Kidney tubule cell (primary cell): Measurements from ENCODE around the gene GMDS.

ENCODE experiments used
- DNase-seq: peaks from one replicate; pipeline ENCODE4 v3.0.0-alpha.2; 2018; ENCODE audit warnings: low spot score

The GMDS gene

DNA sequence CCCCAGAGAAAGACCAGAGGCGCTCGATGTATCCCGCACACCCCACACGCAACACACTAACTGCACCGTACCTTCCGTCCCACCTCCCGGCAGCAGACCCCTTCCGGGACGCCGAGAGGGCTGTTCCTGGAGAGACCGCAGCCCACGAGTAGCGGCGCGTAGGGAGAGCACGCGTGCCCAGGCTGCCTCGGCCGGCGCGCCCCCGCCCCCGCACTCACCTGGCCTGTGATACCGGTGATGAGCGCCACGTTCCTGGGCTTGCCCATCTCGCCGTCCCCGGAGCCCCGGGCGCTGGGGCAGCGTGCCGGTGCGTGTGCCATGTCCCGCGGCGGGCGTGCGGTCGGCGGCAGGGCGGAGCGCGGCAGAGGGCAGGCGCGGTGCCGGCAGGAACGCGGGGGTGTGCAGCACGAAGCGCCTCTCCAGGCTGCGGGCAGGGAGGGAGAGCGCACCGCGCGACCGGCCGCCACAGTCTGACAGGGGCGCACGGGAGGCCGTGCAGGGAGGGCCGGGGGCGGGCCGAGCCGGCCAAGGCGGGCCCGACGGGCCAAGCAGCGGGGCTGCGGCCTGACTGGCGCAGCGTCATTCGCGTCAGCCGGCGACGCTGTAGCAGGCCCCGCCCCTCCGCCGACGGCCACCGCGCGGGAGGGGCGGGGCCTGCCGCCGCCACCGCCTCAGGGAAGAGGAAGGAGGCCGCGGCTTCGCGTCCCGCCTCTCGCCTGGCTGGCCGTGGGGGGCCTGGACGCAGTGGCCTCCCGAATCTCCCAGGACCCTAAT, at the start of gene GMDS:
Gene GMDS, minus strand, starts transcription at position 503 of the 774 bp plus-strand sequence.
- DNase-seq, result peak; percentile 92

DNA sequence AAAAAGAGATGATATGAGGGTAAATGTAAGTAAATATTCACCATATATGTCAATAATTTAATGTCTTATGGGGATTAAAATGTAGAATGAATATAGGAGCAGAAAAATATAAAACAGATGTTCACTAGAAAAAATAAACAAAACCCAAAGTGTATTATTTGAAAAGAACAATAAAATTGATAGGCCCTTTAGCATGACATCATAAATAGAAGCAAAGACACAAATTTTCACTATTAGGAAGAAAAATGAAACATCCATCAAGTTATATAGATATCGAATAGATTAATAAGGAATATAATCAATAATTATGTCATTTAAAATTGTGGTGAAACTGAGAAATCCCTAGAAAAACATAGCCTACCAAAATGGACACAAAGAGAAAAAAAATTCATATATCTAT, 40.1 kb upstream of the GMDS start:
- DNase-seq, result no peak

DNA sequence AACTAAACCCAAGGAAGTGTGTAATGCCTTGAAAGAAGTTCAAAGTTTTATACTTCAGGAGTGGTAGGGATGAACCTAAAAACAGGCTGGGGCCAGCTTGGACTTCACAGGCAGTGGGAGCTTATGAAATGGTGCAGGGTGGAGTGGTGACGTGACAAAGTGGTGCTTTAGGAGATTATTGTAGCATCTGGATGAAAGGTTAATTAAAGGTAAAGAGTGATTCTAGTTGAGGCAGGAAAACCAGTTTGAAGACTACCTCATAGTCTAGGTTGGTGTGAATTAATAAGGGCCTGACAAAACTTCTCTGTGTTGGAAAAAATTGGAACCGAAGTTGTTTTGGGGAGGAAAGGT, 30.5 kb upstream of the GMDS start:
- DNase-seq, result no peak

DNA sequence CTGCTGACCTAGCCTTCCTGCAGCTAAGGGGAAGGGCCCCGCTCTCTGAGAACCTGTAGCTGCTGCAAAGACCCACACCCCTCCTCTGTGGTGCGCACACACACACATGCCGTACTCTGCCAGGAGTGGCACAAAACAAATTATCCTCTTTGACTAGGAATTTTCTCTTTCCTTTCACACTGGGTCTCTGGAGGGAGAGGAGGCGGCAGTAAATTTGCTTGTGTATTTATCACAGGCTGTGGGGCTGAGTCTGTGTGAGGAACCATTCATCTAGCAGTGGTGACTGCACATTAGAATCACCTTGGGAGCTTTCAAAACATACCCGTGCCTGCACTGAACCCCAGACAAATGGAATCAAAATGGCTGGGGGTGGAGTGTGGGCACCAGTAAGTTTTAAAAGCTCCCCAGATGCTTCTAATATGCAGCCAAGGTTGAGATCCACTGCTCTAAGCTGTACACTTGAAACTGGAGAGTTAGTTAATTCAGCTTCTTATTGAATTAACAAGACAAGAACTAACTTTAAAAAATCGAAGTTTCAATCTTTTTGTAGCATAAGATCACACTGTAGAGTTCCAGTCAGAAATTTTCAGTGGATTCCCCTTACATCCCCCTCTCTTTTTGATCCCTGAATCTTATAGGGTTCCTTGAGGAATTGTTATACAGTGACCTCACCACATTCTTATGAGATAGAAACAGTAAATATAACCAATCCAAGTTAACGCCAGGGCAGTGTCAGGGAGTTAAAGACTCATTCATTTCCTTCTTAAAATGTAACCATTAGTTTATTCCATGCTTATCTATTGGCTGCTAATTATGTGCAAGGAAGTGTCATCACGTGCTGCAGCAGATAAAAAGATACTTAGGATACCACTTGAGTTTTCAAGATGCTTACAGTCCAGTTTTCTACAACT, 29.8 kb upstream of the GMDS start:
- peak; percentile 47 for DNase-seq

DNA sequence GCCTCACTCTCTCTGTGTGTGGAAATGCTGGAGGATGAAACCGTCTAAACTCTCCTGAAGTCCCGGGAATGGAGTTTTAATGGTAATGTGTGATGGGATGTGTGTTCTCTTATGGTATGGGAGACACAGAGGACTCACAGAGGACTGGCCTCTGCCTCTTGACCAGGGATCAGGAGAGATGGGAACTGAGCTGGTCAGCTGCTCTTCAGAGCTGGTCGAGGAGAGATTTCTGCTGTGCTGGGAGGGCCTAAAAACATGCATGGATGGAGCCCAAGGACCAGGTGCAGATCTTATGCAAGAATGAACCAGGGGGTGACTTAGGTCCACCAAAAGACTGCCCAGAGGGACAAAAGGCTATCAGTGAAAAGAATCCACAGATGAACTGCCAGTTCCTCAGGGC, 27.3 kb upstream of the GMDS start:
- no peak for DNase-seq

DNA sequence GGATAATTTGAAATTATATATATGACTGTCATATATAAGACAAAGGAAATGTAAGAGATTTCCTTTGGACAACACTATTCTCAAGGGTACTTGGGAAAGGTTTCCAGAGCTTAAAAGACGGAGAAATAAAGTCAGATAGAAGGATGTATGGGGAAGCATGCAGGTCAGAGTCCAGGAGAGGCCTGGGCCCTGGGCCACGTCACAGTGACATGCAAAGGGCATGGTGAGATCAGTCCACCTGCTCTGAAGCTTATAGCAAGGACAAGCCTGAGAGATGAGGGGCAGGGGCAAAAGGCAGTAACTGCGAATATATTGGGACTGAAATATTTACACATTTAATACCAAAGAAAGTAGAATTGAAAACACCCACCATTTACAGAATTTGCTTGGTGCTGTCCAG, 24.6 kb upstream of the GMDS start:
- DNase-seq, result no peak

DNA sequence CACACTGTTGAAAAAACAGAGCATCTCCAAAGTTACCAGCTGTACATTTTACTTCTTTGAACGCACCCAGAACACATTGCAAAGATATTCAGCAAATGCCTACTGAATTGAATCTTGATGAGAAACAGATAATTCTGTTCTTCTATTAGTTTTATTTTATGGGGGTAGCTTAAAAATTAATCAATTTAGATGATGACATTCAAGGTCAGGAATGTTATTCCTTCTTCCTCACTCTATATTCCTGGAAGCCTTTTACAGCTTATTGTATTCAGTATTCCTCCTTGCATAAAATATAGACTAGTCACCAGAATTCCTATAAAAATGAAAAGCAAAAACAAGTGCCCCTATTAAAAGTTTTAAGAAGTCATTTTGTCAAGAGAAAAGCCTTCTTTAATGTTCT, 21.4 kb upstream of the GMDS start:
- peak; percentile 60 for DNase-seq

DNA sequence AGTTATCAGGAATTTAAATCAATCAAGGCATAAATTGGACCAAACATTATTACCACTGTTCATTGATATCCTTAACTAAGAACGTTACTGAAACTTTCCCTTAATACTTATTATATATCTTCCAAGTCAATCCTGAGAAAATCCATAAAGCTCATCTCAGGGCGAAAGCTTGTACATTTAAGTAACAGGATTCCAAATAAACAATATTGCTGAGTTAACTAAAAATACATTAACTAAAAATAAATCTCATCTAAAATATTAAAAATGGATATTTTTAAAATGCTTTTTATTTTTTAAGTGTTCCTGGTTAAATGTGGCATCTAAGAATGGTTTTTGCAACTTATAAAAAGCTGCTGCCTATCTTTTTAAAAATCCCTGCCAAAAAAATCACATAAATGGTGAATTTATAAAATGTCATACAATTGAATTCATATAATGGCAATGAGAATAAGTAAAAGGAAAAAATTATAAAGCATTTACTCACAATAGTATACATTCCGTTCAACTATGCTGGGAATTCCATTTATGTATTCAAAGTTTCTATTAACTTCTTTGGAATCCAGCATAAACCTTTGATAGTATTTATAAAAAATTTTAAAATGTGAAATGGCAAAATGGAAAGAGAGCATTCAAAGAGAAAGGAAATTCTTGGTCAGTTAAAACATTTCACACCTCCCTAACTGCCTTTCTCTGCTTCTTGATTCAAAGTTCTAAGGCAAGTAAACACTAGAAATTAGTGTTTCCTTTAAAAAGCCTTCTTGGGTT, 20.8 kb upstream of the GMDS start:
- peak; percentile 19 for DNase-seq

DNA sequence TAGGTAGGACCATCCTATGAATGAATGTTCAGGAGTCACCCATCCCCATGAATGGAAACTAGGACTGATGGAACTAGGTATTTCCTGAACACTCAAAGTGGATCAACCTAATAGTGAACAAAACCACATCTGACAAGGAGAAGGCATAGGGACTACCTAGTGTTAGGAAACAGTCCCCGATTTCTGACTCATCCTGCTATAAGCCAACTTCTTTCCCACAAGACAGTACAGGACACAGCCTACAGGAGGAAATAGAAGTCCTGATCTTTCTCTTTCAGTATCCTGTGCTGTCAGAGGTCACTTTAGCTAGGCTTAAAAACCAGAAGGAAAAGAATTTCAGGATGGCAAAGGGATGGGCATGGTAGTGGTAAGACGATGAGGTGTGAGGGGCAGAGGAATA, 19.5 kb upstream of the GMDS start:
- DNase-seq, result peak; percentile 82

DNA sequence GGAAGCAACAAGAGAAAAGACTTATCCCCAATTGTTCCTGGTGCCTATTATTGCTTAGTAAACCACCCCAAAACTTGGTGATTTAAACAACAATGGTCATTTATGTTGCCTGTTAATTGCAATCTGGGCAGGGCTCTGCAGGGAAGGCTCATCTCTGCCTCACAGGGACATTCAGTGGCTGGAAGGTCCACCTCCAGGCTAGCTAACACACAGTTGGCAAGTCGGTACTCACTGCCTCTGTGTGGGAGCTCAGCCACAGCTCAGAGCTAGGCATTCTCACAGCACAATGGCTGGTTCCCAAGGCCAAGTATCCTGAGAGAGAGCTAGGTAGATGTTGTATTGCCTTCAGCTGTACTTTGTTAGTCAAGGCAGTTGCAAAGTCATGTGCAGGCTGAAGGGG, 18.5 kb upstream of the GMDS start:
- no peak for DNase-seq

DNA sequence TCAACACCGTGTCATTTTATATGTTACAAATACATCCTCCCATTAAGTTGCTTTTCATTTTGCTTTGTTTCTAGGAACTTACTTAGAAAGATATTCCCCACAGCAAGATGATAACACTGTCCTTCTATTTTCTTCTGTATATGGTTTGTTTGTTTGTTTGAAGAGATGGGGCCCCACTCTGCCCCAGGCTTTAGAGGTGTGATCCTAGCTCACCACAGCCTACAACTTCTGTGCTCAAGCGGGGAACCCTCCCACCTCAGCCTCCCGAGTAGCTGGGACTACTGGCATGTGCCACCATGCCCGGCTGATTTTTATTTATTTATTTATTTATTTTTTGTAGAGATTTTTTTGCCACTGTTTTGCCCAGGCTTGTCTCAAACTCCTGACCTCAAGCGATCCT, 14.2 kb upstream of the GMDS start:
- DNase-seq, result no peak

DNA sequence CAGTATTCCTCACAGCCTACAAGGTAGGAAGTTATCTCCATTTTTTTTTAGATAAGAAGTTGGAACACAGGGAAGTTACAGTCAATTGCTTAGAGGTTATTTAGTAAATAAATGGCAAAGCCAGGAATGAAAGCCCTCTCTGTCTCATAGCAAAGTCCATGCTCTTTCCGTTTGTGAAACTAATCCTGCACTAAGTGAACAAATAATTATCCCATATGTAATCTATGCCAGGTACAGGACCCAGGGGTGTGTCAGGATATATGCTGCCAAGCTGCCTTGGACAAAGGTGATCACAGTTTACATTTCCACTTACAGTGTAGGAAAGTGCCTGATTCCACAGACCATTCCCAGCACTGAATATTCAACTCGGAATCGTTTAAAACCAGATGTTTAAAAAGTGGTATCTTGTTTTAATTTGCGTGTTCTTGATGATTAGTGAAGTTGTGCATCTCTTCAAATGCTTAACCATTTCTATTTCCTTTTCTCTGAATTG, 13.6 kb upstream of the GMDS start:
- DNase-seq, result no peak

DNA sequence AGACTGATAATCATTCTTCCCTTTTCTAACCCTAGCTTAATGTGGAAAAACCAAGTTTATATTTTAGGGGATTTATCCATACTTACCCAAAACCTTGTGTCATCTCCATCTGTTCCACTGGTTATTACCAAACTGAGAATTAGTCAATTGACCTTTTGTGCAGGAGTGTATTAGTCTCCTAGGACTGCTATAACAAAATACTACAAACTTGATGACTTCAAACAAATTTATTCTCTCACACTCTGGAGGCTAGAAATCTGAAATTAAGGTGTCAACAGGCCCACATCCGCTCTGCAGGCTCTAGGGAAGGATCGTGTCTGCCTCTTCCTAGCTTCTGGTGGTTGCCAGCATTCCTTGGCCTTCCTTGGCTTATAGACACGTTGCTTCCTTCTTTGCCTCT, 12.7 kb upstream of the GMDS start:
- no peak for DNase-seq

DNA sequence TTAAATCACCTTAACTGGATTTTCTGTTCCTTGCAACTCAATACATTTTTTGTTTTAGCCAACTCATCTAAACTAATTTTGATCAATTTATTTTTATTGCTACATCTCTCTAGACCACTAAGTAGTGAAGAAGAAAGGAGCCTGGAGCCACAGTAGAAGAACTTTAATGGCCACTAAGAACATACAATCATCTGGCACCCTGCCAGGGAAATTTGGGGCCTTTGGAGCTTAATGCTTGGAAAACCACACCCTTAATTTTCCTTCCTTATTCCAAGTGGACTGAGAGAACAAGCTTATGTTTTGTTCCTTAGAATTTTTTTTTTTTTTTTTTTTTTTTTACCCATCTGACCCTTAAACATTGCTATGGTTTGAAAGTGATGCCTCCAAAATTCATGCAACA, 12.0 kb upstream of the GMDS start:
- no peak for DNase-seq

DNA sequence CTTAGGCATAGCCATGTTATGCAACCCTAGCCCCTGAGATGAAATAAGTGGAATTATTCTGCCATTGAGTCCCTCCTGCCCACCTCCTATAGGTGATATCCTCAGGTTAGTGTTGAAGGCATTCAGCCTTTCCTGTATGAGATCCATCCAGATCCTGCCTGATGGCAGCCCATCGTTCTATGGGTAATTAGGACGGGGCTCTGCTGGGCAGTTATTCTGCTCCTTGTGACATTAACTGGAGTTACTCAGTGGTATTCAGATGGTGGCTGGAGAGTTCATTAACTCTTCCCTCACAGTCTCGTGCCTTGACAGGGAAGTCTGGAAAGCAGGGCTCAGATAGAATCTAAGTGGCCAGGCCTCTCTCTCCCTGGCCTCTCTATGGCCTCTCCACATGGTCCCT, 9.3 kb upstream of the GMDS start:
- DNase-seq, result no peak

DNA sequence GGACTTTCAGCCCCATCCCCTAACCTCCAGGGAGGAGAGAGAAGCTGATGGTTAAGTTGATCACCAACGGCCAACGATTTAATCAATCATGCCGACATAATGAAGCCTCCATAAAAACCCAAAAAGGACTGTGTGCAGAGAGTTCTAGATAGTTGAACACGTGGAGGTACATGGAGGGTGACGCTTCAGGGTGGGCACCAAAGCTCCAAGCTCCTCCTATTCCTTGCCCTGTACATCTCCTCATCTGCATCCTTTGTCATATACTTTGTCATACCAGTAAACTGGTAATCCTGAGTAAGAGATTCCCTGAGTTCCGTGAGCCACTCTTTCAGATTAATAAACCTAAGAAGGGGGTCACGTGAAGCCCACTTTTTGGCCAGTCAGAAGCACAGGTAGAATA, 3.7 kb upstream of the GMDS start:
- no peak for DNase-seq

DNA sequence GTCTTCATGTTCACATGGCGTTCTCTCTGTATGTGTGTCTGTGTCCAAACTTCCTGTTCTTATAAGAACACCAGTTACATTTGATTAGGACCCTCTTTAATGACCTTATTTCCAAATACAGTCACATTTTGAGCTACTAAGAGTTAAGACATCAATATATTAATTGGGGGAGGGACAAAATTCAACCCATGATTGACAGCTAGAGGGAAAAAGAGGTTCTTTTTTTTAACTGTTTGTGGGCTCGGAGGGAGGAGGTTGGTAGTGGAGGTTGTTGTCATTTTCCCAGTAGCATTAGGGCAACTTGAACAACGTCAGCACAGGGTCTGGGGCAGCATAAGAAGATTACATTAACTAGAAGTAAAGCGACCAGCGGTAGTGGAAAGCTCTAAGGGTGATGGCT, 2.3 kb upstream of the GMDS start:
- DNase-seq, result no peak

DNA sequence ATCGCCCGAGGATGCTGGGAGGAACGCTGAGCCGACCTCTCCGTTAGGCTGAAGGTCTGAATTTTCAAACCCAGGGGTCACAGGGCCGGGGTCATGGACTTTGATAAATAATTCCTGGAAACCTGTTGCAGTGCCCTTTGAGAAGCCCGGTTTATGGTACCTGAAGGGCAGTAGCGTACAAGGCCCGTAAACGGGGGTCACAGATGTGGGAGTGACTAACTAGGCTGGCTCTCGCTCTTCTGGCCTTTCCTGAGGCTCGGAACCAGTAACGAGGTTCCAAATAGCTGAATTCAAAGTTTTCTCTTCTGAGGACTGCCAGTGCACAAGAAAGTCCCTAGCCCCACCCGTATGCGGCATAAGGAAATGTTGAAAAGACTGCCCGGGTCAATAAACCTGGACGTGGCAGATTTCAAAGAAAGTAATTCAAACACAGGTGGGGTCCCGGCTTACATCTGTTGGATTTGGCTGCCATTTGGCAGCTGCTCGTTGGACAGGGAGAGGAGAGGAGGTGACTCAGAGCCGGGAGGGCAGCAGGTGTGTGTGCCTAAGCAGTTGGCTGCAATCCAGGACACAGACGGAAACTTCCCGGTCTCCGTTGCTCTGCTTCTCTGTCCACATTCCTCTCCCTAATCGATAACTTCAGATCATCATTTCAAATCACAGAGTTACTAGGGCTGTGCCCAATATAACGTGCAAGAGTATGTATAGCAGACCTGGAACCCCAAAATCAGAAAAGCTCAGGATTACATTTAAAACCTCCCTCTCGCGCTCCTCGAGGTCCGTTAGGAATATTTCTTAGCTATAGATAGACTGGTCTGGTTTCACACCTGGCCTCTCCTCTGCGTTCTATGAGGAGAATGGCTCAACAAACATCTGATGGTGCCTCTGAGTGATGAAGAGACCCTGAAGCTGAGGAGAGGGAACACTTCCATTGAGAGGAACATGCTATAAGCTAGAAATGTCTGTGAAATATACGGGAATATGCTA, 765 bp upstream of the GMDS start:
- DNase-seq, result peak; percentile 92

DNA sequence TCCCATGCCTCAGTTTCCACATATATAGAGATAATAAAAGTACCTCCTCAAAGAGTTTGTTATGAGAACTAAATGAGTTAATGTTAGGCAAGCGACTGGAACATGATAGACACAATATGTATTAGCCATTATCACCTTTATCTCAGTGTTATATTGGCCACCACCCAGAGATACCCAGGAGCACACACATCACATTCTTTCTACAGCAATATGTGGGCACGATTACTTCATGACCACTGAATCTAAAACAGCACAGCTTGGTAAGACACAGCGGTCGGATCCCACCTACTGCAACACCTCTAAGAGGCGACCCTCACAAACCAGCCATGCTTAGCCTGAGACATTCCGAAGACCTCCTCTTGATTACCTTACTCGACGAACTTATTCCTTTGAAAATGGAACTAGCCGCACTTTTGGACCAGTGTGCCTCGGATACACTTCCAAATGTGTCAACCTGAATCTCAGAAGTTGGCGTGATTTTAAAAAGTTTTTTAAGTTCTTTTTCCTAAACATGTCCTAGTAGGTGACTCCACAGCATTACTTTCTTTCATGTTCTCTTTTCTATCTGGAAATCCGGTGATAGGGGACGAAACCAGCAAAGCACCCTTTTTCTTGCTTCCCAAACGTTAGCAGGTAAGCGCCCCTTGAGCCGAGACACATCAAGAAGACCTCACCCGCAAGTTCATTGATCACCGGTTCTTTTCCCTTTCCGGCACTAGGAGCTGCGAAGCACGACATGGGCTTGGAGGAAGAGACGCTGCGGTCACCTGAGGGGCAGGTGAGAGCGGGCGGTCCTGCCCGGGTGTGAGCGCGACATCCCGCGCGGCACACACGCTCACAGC, 923 bp downstream of the GMDS start:
- DNase-seq, result peak; percentile 51

DNA sequence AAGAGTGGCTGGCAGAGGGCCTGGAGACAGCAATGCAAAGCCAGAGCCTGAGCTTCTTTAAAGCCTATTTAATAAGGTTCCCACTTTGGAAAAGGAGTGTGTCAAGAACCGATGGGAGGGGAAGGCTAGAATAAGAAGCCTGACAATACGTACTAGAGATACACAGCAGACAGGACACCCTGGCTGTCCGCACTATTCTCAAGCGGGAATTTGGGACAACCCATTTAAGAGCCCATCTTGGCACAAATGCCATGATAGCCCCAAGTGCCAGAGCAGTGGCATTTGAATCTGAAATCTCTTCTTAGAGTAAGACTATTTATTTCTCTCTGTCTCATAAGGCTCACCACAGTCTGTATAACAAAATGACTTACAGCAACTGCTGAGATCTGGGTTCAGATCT, 3.1 kb downstream of the GMDS start:
- DNase-seq, result no peak
